Smooth muscle cell (in vitro differentiated cells): Measurements from ENCODE around the gene SGCE. TPM values are rescaled to one million over a fixed set of nuclear protein-coding genes. Genes with fewer than 3 reads are reported as not detected.

ENCODE experiments used
- DNase-seq: peaks from one replicate; lab custom pipeline; 2025; ENCODE audit not compliant: unreplicated experiment; lab: John Stamatoyannopoulos, UW
- H2AFZ ChIP-seq: fragments of 200-600 bp; sonication (generic); 2 replicates; pipeline ENCODE4 v1.6.0; 2016; ENCODE audit warnings: antibody characterized with exemption, low read depth, mild to moderate bottlenecking
- H3F3A ChIP-seq: fragments of 200-600 bp; sonication (generic); 2 replicates; pipeline ENCODE4 v1.6.0; 2017; ENCODE audit warnings: antibody characterized with exemption, low read depth
- H3K27ac ChIP-seq: fragments of 200-600 bp; sonication (generic); 2 replicates; pipeline ENCODE4 v1.5.1; 2016; ENCODE audit warnings: low read depth, mild to moderate bottlenecking
- H3K27me3 ChIP-seq: fragments of 200-600 bp; sonication (generic); 2 replicates; pipeline ENCODE4 v1.6.1; 2016; ENCODE audit warnings: low read depth, mild to moderate bottlenecking
- H3K36me3 ChIP-seq: fragments of 200-600 bp; sonication (generic); 2 replicates; pipeline ENCODE4 v1.5.1; 2016; ENCODE audit warnings: low read depth
- H3K4me1 ChIP-seq: fragments of 200-600 bp; sonication (generic); 2 replicates; pipeline ENCODE4 v1.5.1; 2016; ENCODE audit warnings: low read depth
- H3K4me2 ChIP-seq: fragments of 200-600 bp; sonication (generic); 2 replicates; pipeline ENCODE4 v1.6.0; 2016; ENCODE audit warnings: mild to moderate bottlenecking
- H3K4me3 ChIP-seq: fragments of 200-600 bp; sonication (generic); 2 replicates; pipeline ENCODE4 v1.5.1; 2016; ENCODE audit warnings: mild to moderate bottlenecking
- H3K79me2 ChIP-seq: fragments of 200-600 bp; sonication (generic); 2 replicates; pipeline ENCODE4 v1.6.0; 2016; ENCODE audit warnings: low read depth, mild to moderate bottlenecking
- H3K9ac ChIP-seq: fragments of 200-600 bp; sonication (generic); 2 replicates; pipeline ENCODE4 v1.6.0; 2016; ENCODE audit warnings: low read depth
- H3K9me3 ChIP-seq: fragments of 200-600 bp; sonication (generic); replicated peaks from 2 replicates; pipeline ENCODE4 v1.5.1; 2016; ENCODE audit warnings: low read depth
- H4K20me1 ChIP-seq: fragments of 200-600 bp; sonication (generic); 2 replicates; pipeline ENCODE4 v1.6.0; 2016; ENCODE audit warnings: low read depth
- CTCF ChIP-seq: fragments of 200-600 bp; sonication (generic); IDR thresholded peaks from 2 replicates; pipeline ENCODE4 v1.5.1; 2017; ENCODE audit warnings: borderline replicate concordance, mild to moderate bottlenecking, antibody characterized with exemption; ENCODE audit not compliant: insufficient read depth, poor library complexity, severe bottlenecking
- WGBS: methylation state at CpG from one replicate; pipeline ENCODE4 v1.1.7; 2016; ENCODE audit warnings: low lambda C conversion rate; 5-methylcytosine and 5-hydroxymethylcytosine counted together
- polyA plus RNA-seq: library from polyadenylated mRNA; unstranded; fragments of >200 nt; fragmentation: Nextera tagmentation; extraction: Ambion mirVana; gene quantifications from 2 replicates; pipeline ENCODE4 v1.2.1, GENCODE V29; 2016
- total RNA-seq: library from RNA; depleted of rRNA; stranded (reverse); fragments of >200 nt; gene quantifications from 2 replicates; pipeline ENCODE4 v1.2.3, GENCODE V29; 2014

The SGCE gene
- total and polyA plus RNA-seq, 2 experiments from 2014 or later: 87.1 to 123 TPM

DNA sequence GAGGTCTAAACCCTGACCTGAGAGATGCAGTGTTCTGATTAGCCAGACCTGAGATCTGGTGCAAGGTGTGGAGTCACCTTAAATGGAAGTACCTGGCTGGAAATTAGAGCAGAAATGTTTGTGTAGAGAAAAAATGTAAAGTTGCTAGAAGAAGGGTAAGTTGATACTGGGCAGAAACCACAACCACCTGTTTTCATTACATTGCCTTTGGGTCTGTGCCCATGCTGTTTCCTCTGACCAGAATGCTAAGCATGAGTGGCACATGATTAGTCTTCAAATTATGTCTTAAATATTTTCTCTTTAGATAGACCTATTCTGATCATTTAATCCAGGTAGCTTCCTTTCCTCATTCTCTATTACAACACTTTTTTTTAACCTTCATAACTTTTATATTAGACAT is 77.3 kb downstream of the SGCE start:
- peaks cover 8% of the 10 kb centered on the region for H3K36me3 ChIP-seq
- peaks cover 18% of the 10 kb centered on the region for H3K9me3 ChIP-seq
- TF ChIP-seq CTCF: no peak
- H3K27ac ChIP-seq: no peak overlapping the region
- H3K4me3 ChIP-seq: no peak overlapping the region
- H3K4me1 ChIP-seq: no peaks in the 10 kb centered on the region
- no peaks in the 10 kb centered on the region for H4K20me1 ChIP-seq
- no peak overlapping the region for H3K9ac ChIP-seq
- no peaks in the 10 kb centered on the region for H3F3A ChIP-seq
- H2AFZ ChIP-seq: no peak overlapping the region
- H3K27me3 ChIP-seq: no peaks in the 10 kb centered on the region
- DNase-seq: no peak
- H3K79me2 ChIP-seq: no peaks in the 10 kb centered on the region
- no peak overlapping the region for H3K4me2 ChIP-seq

GRCh38 chr7:94577357-94577756 is 78.6 kb downstream of the SGCE start:
- H3K36me3 ChIP-seq: peaks cover 8% of the 10 kb centered on the region
- H3K4me2 ChIP-seq: no peak overlapping the region
- no peak for DNase-seq
- H3K27ac ChIP-seq: peak overlapping the region; percentile 49
- no peaks in the 10 kb centered on the region for H3F3A ChIP-seq
- peaks cover 18% of the 10 kb centered on the region for H3K9me3 ChIP-seq
- H3K27me3 ChIP-seq: no peaks in the 10 kb centered on the region
- no peaks in the 10 kb centered on the region for H3K4me1 ChIP-seq
- no peak overlapping the region for H3K4me3 ChIP-seq
- WGBS: 86% methylated on average over 1 of the region's 1 CpG
- TF ChIP-seq CTCF: no peak
- no peak overlapping the region for H2AFZ ChIP-seq
- no peaks in the 10 kb centered on the region for H4K20me1 ChIP-seq
- H3K79me2 ChIP-seq: no peaks in the 10 kb centered on the region
- H3K9ac ChIP-seq: peak overlapping the region; percentile 12

GRCh38 chr7:94576316-94576715 is 79.6 kb downstream of the SGCE start:
- H3K36me3 ChIP-seq: peaks cover 8% of the 10 kb centered on the region
- WGBS: 80% methylated on average over 2 of the region's 2 CpGs
- H3K9ac ChIP-seq: no peak overlapping the region
- no peak overlapping the region for H3K4me3 ChIP-seq
- TF ChIP-seq CTCF: no peak
- DNase-seq: no peak
- no peaks in the 10 kb centered on the region for H3F3A ChIP-seq
- H3K79me2 ChIP-seq: no peaks in the 10 kb centered on the region
- H3K4me1 ChIP-seq: no peaks in the 10 kb centered on the region
- peaks cover 18% of the 10 kb centered on the region for H3K9me3 ChIP-seq
- peak overlapping the region; percentile 49 for H3K27ac ChIP-seq
- H3K27me3 ChIP-seq: no peaks in the 10 kb centered on the region
- H4K20me1 ChIP-seq: no peaks in the 10 kb centered on the region
- H2AFZ ChIP-seq: no peak overlapping the region
- H3K4me2 ChIP-seq: no peak overlapping the region

DNA sequence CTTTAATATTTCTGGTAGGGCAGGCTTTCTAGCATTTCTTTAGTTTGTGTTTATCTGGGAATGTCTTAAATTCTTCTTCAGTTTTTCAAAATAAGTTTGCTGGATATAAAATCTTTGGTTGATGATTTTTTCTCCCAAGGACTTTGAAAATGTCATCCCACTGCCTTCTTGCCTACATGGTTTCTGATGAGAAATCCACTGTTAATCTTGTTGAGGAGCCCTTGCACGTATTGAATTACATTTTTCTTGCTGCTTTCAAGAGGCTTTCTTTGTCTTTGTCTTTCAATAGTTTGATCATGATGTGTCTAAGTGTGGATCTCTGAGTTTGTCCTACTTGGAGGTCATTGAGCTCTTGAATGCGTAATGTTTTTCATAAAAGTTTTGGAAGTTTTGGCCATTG is 80.3 kb downstream of the SGCE start:
- H2AFZ ChIP-seq: no peak overlapping the region
- no peak overlapping the region for H3K27ac ChIP-seq
- no peak for TF ChIP-seq CTCF
- WGBS: 93% methylated on average over 2 of the region's 2 CpGs
- H3K79me2 ChIP-seq: no peaks in the 10 kb centered on the region
- no peaks in the 10 kb centered on the region for H3F3A ChIP-seq
- DNase-seq: no peak
- no peak overlapping the region for H3K4me2 ChIP-seq
- H3K9me3 ChIP-seq: peaks cover 18% of the 10 kb centered on the region
- no peak overlapping the region for H3K9ac ChIP-seq
- no peak overlapping the region for H3K4me3 ChIP-seq
- H3K36me3 ChIP-seq: peaks cover 8% of the 10 kb centered on the region
- no peaks in the 10 kb centered on the region for H3K4me1 ChIP-seq
- H3K27me3 ChIP-seq: no peaks in the 10 kb centered on the region
- no peaks in the 10 kb centered on the region for H4K20me1 ChIP-seq
